Measurements from ENCODE around the gene DGUOK. TPM values are rescaled to one million over a fixed set of nuclear protein-coding genes. Genes with fewer than 3 reads are reported as not detected.
A peak's percentile ranks its signal among the peaks of the same experiment; 100 is the strongest.

The DGUOK gene
- total and polyA plus RNA-seq, 2 experiments from 2014 or later = 68.0 to 116 TPM

GRCh38 chr2:73930386-73930785 lies 3.7 kb downstream of the DGUOK start:
- no peak for TF ChIP-seq EZH2phosphoT487 (IDR thresholded peaks at IDR 0.05; ENCODE audit: low read depth, severe bottlenecking, unreplicated experiment)
- no peak for TF ChIP-seq EZH2 (IDR thresholded peaks at IDR 0.05; ENCODE audit: borderline replicate concordance)
- no peak for TF ChIP-seq CTCF (IDR thresholded peaks at IDR 0.05; ENCODE audit: poor library complexity)
- Histone ChIP-seq H4K20me1 (ENCODE audit: insufficient read depth, poor library complexity, severe bottlenecking) (peaks cover 51% of the 10 kb centered on the region), H3K27ac (peak overlapping the region; percentile 11), H3K36me3 (replicated peaks; ENCODE audit: insufficient read depth, low read depth) (no peaks in the 10 kb centered on the region), H2AFZ (no peak overlapping the region), H3K4me3 (no peak overlapping the region), H3K4me2 (peak overlapping the region; percentile 41), H3K79me2 (peaks cover 82% of the 10 kb centered on the region), H3K9me2 (replicated peaks; ENCODE audit: insufficient read depth) (no peaks in the 10 kb centered on the region), H3K27me3 (no peaks in the 10 kb centered on the region), H3K4me1 (ENCODE audit: insufficient read depth) (peaks cover 20% of the 10 kb centered on the region), H3K9me3 (ENCODE audit: low read depth) (no peaks in the 10 kb centered on the region)
- DNase-seq (ENCODE audit: low spot score) = no peak
- 90% methylated on average over 2 of the region's 2 CpGs for WGBS (ENCODE audit: low lambda C conversion rate, missing lambda C conversion rate)

- H3K4me1 ChIP-seq (ENCODE audit: insufficient read depth) = peaks cover 20% of the 10 kb centered on the region
- H3K4me2 ChIP-seq = no peak overlapping the region
- no peak overlapping the region for H3K27ac ChIP-seq
- H3K4me3 ChIP-seq = no peak overlapping the region
- peaks cover 64% of the 10 kb centered on the region for H4K20me1 ChIP-seq (ENCODE audit: insufficient read depth, poor library complexity, severe bottlenecking)
- no peak overlapping the region for H2AFZ ChIP-seq
- no peaks in the 10 kb centered on the region for H3K9me2 ChIP-seq (replicated peaks; ENCODE audit: insufficient read depth)
- TF ChIP-seq CTCF (IDR thresholded peaks at IDR 0.05; ENCODE audit: poor library complexity) (no peak), EZH2 (IDR thresholded peaks at IDR 0.05; ENCODE audit: borderline replicate concordance) (no peak), EZH2phosphoT487 (IDR thresholded peaks at IDR 0.05; ENCODE audit: low read depth, severe bottlenecking, unreplicated experiment) (no peak)
- H3K36me3 ChIP-seq (replicated peaks; ENCODE audit: insufficient read depth, low read depth) = no peaks in the 10 kb centered on the region
- no peak for DNase-seq (ENCODE audit: low spot score)
- H3K79me2 ChIP-seq = peaks cover 97% of the 10 kb centered on the region
- no peaks in the 10 kb centered on the region for H3K27me3 ChIP-seq
- WGBS (ENCODE audit: low lambda C conversion rate, missing lambda C conversion rate) = 99% methylated on average over 7 of the region's 7 CpGs
- no peaks in the 10 kb centered on the region for H3K9me3 ChIP-seq (ENCODE audit: low read depth)
Observed at GRCh38 chr2:73931531-73932500, 5.1 kb downstream of the DGUOK start.

GRCh38 chr2:73933194-73933593 lies 6.5 kb downstream of the DGUOK start:
- Histone ChIP-seq H2AFZ (no peak overlapping the region), H4K20me1 (ENCODE audit: insufficient read depth, poor library complexity, severe bottlenecking) (peaks cover 78% of the 10 kb centered on the region), H3K9me2 (replicated peaks; ENCODE audit: insufficient read depth) (no peaks in the 10 kb centered on the region), H3K4me2 (no peak overlapping the region), H3K36me3 (replicated peaks; ENCODE audit: insufficient read depth, low read depth) (no peaks in the 10 kb centered on the region), H3K79me2 (peaks cover 98% of the 10 kb centered on the region), H3K9me3 (ENCODE audit: low read depth) (no peaks in the 10 kb centered on the region), H3K27ac (no peak overlapping the region), H3K4me1 (ENCODE audit: insufficient read depth) (peaks cover 13% of the 10 kb centered on the region), H3K27me3 (no peaks in the 10 kb centered on the region), H3K4me3 (no peak overlapping the region)
- 82% methylated on average over 3 of the region's 3 CpGs for WGBS (ENCODE audit: low lambda C conversion rate, missing lambda C conversion rate)
- no peak for DNase-seq (ENCODE audit: low spot score)
- no peak for TF ChIP-seq EZH2 (IDR thresholded peaks at IDR 0.05; ENCODE audit: borderline replicate concordance)
- TF ChIP-seq EZH2phosphoT487 (IDR thresholded peaks at IDR 0.05; ENCODE audit: low read depth, severe bottlenecking, unreplicated experiment) = no peak
- no peak for TF ChIP-seq CTCF (IDR thresholded peaks at IDR 0.05; ENCODE audit: poor library complexity)

All from hepatocyte (in vitro differentiated cells).